Activated naive CD8-positive, alpha-beta T cell treated with anti-CD3 and anti-CD28 coated beads for 36 hours (primary cell): ENCODE results near the gene THAP7. TPM values are rescaled to one million over a fixed set of nuclear protein-coding genes. Genes with fewer than 3 reads are reported as not detected.
A peak's percentile ranks its signal among the peaks of the same experiment; 100 is the strongest.

ENCODE experiments used
- DNase-seq: peaks from one replicate; pipeline ENCODE4 v3.0.0; 2021
- H3K27ac Mint-ChIP-seq: one replicate; pipeline ENCODE4 v1.8.0; 2022; ENCODE audit warnings: mild to moderate bottlenecking, moderate library complexity, mixed read lengths
- H3K27me3 Mint-ChIP-seq: one replicate; pipeline ENCODE4 v1.8.0; 2022; ENCODE audit warnings: mild to moderate bottlenecking, mixed read lengths
- H3K36me3 Mint-ChIP-seq: one replicate; pipeline ENCODE4 v1.8.0; 2021; ENCODE audit warnings: mild to moderate bottlenecking, mixed read lengths
- H3K4me1 Mint-ChIP-seq: one replicate; pipeline ENCODE4 v1.8.0; 2021; ENCODE audit warnings: mixed read lengths
- H3K4me3 Mint-ChIP-seq: one replicate; pipeline ENCODE4 v1.8.0; 2022; ENCODE audit warnings: mild to moderate bottlenecking, moderate library complexity, mixed read lengths
- H3K9me3 Mint-ChIP-seq: one replicate; pipeline ENCODE4 v1.8.0; 2022; ENCODE audit warnings: mixed read lengths
- total RNA-seq, 2 experiments: library from RNA; stranded (reverse); gene quantifications; one replicate each; pipeline ENCODE4 v1.2.3, GENCODE V29; 2021

Gene THAP7
- total RNA-seq, 2 experiments from 2014 or later = 34.3 to 34.5 TPM

DNA sequence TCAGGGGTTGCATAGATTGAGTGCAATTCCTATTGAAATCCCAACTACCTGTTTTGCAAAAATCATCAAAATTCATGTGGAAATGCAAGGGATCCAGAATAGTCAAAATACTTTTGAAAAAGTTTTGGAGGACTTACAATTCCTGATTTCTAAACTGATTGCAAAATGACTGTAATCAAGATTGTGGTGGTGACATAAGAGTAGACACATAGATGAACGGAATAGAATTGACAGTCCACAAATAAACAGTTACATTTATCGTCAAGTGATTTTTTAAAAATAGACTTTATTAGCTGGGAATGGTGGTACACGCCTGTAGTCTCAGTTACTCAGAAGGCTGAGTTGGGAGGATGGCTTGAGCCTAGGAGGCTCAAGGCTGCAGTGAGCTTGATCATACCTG is 33.1 kb upstream of the THAP7 start:
- no peak overlapping the region for H3K27ac Mint-ChIP-seq
- H3K27me3 Mint-ChIP-seq = peaks cover 4% of the 10 kb centered on the region
- no peaks in the 10 kb centered on the region for H3K36me3 Mint-ChIP-seq
- peaks cover 8% of the 10 kb centered on the region for H3K4me1 Mint-ChIP-seq
- H3K9me3 Mint-ChIP-seq = no peaks in the 10 kb centered on the region
- H3K4me3 Mint-ChIP-seq = no peak overlapping the region
- DNase-seq = no peak

DNA sequence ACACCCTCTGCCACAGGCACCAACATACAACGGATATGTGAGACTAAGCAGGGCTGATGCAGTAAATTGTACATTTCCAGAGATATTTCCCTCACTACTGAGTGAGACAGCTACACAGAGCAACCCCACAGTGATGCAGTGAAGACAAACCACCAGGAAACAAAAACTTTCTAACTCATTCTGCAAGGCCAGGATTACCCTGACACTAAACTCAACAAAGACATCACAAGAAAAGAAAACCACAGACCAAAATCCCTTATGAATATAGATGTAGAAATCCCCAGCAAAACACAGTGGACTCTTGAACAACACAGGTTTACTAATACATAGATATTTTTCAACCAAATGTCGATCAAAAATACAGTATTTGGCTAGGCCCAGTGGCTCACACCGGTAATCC is 32.0 kb upstream of the THAP7 start:
- peaks cover 4% of the 10 kb centered on the region for H3K27me3 Mint-ChIP-seq
- DNase-seq = no peak
- H3K27ac Mint-ChIP-seq = no peak overlapping the region
- H3K36me3 Mint-ChIP-seq = no peaks in the 10 kb centered on the region
- no peaks in the 10 kb centered on the region for H3K9me3 Mint-ChIP-seq
- peaks cover 8% of the 10 kb centered on the region for H3K4me1 Mint-ChIP-seq
- H3K4me3 Mint-ChIP-seq = no peak overlapping the region

DNA sequence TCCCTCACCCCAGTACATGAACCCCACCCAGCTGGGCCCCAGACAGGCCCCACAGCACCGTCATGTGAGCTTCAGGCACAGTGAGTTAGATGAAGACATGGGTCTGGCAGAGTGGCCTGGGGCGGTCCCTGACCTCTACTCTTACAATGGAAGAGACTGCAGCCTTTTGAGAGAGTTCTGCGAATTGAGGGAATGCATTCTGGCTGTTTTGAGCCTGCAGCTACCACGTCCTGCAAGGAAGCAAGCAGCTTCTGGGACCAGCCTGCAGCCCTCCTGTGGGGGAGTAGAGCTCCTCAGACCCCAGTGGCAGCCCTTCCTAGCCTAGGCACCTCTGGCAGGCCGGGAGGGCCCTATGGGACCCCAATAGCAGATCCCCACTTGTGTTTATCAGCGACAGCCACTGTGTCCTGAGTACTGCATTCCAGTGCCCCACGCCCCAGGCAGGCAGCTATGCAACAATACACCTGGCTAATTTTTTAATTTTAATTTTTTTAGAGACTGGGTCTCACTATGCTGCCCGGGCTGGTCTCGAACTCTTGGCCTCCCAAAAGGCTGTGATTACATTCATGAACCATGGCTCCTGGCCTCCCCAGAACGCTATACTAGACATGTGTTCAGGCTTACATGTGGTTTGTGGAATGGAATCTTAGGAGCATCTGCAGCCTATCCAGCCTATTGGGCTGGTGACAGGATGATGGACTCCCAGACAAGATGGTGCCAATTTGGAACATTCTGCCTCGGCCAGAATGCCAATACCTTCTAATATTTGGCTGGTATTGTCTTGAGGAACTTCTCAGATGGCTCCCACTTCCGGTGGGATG is 31.2 kb upstream of the THAP7 start:
- peaks cover 4% of the 10 kb centered on the region for H3K27me3 Mint-ChIP-seq
- H3K9me3 Mint-ChIP-seq = no peaks in the 10 kb centered on the region
- no peak overlapping the region for H3K27ac Mint-ChIP-seq
- no peaks in the 10 kb centered on the region for H3K36me3 Mint-ChIP-seq
- no peak for DNase-seq
- peak overlapping the region; percentile 47 for H3K4me3 Mint-ChIP-seq
- peaks cover 8% of the 10 kb centered on the region for H3K4me1 Mint-ChIP-seq

DNA sequence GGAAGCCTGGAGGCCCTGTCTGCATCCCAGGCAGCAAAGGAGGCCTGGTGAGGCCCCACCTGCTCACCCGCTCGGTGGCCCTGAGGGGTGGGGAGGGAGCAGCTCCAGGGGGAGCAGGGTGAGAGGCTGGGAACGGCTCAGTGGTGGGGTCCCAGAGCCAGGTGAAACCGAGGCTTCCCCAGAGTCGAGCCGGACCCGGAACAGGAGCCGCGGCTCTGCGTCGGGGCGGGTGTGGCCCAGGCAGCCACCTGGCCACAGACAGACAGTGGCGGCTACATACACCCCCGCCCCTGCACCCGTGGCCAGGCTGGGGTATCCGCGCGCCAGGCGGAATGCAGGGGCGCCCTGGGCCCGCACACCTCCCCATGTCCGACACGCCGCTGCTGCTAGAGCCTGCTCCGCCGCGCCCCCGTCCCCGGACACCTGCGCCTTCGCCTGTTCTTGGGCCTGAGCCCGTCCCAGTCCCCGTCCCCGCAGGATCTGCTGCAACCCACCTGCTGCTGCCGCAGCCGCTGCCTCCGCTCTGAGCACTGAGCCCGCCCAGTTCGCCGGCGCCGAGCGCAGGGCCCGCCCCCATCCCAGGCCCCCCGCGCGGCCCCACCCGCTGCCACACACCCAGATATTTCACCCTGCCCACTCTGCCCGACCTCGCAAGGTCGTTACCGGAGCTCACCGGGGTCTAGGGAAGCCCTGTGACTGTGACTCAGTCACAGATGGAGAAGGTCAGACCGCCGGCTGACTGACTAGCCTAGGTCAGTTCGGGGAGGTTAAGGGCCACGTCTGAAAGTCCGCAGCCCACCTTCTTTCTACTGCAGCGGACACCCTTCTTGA is 30.3 kb upstream of the THAP7 start, which contains the start of gene SLC7A4:
Gene SLC7A4, minus strand, starts transcription at position 525 of the 831 bp plus-strand sequence. CDS start 749 bp downstream, outside the sequence.
- no peaks in the 10 kb centered on the region for H3K9me3 Mint-ChIP-seq
- H3K27me3 Mint-ChIP-seq = peaks cover 4% of the 10 kb centered on the region
- peak within 1 kb of the TSS; percentile 47 for H3K4me3 Mint-ChIP-seq
- no peaks in the 10 kb centered on the region for H3K36me3 Mint-ChIP-seq
- no peak within 1 kb of the TSS for H3K27ac Mint-ChIP-seq
- DNase-seq = peak; percentile 25
- H3K4me1 Mint-ChIP-seq = peaks cover 8% of the 10 kb centered on the region

DNA sequence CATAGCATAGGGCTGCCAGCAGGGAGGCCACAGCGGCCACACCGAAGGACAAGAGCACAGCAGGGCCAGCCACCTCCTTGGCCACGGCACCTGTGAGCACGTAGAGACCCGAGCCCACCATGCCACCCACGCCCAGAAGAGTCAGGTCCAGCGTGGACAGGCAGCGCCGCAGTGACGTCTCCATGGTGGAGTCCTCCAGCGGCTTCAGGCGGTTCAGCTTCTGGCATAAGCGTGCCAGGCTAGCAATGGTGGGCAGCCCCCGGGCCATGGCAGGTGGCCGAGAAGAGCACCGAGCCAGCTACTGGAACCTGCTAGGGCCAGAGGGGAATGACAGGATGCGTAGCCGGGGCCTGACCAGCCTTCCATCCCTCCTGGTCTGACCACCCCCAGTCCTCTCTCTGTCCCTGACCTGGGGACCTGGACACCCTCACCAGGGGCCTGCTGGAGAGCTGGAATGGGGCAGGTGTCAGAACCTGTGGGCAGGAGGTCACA is 29.7 kb upstream of the THAP7 start:
- Mint-ChIP-seq H3K27me3 (peaks cover 4% of the 10 kb centered on the region), H3K4me3 (peak overlapping the region; percentile 22), H3K27ac (no peak overlapping the region), H3K9me3 (no peaks in the 10 kb centered on the region), H3K4me1 (peaks cover 8% of the 10 kb centered on the region), H3K36me3 (no peaks in the 10 kb centered on the region)
- DNase-seq = no peak

DNA sequence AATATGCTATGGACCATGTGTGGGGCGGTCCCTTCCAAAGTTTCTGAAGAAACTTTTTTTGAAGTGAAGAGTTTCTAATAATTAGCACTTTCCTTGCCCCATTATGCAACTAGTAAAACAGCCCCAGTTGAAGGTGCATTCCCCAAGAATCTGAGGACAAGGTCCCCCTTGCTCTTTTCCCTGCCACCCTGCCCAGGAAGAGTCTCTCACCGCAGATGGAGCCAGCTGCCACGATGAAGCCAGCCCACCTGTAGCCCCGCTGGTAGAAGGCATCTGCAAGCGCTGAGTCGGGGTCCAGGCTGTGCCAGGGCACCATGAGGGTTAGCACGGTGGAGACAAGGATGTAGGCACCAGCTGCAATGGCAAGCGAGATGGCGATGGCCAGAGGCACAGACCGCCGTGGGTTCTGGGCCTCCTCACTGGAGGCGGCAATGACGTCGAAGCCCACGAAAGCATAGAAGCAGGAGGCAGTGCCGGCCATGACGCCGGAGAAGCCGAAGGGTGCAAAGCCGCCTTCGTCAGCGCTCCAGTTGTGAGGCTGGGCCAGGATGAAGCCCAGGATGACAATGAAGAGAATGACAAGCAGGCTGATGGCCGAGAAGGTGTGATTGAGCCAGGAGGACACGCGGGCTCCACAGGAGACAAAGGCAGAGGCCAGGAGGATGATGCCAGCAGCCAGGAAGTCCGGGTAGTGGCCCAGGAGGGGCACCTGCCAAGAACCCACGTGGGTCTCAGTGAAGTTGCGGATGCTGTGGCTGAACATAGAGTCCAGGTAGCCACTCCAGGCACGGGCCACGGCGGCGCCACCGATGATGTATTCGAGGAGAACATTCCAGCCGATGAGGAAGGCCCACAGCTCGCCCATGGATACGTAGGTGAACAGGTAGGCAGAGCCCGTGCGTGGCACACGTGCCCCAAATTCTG is 29.0 kb upstream of the THAP7 start:
- peaks cover 11% of the 10 kb centered on the region for H3K4me1 Mint-ChIP-seq
- no peak for DNase-seq
- no peaks in the 10 kb centered on the region for H3K36me3 Mint-ChIP-seq
- H3K4me3 Mint-ChIP-seq = peak overlapping the region; percentile 22
- no peaks in the 10 kb centered on the region for H3K9me3 Mint-ChIP-seq
- no peak overlapping the region for H3K27ac Mint-ChIP-seq
- peaks cover 4% of the 10 kb centered on the region for H3K27me3 Mint-ChIP-seq

DNA sequence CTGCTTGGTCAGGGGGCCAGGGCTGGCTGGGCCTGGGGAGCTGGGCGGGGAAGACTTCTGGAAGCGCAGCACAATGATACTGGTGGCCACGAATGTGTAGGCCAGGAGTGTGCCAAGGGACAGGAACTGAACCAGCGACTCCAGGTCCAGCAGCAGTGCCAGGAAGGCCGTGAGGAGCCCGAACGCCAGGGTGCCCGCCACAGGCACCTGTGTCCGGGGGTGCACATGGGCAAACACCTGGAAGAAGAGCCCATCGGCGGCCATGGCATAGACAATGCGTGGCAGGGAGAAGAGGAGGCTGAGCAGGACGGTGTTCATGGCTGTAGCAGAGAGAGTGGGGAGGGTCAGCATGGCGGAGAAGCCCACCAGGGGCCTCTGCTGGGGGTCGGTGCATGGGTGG is 28.1 kb upstream of the THAP7 start:
- Mint-ChIP-seq H3K4me3 (no peak overlapping the region), H3K9me3 (no peaks in the 10 kb centered on the region), H3K27ac (no peak overlapping the region), H3K27me3 (peaks cover 4% of the 10 kb centered on the region), H3K36me3 (no peaks in the 10 kb centered on the region), H3K4me1 (peaks cover 19% of the 10 kb centered on the region)
- no peak for DNase-seq

DNA sequence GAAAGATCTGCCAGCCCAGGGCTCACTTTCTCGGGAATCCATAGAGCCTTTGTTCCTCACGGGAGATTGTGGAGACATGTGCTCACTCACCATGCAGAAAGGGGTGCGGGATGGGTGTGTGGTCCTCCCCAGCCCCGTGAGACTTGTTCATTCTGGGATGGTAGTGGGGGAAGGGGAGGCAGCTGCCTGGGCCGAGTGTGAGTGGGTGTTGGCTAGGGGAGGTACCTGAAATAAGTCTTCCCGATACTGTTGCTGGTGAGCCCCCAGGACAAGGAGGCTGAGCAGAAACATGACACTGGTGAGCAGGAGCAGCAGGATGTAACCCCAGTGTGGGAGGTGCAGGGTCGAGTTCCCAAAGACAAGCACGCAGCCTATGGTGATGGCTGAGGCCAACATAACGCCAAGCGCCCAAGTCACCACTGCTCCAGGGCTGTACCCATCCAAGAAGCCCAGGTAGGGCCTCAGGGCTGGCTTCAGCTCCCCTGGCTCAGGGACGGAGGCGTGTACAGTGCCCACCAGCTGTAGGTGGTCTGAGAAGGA is 27.6 kb upstream of the THAP7 start:
- DNase-seq = no peak
- Mint-ChIP-seq H3K4me1 (peaks cover 21% of the 10 kb centered on the region), H3K36me3 (no peaks in the 10 kb centered on the region), H3K27me3 (peaks cover 4% of the 10 kb centered on the region), H3K27ac (no peak overlapping the region), H3K4me3 (no peak overlapping the region), H3K9me3 (no peaks in the 10 kb centered on the region)

DNA sequence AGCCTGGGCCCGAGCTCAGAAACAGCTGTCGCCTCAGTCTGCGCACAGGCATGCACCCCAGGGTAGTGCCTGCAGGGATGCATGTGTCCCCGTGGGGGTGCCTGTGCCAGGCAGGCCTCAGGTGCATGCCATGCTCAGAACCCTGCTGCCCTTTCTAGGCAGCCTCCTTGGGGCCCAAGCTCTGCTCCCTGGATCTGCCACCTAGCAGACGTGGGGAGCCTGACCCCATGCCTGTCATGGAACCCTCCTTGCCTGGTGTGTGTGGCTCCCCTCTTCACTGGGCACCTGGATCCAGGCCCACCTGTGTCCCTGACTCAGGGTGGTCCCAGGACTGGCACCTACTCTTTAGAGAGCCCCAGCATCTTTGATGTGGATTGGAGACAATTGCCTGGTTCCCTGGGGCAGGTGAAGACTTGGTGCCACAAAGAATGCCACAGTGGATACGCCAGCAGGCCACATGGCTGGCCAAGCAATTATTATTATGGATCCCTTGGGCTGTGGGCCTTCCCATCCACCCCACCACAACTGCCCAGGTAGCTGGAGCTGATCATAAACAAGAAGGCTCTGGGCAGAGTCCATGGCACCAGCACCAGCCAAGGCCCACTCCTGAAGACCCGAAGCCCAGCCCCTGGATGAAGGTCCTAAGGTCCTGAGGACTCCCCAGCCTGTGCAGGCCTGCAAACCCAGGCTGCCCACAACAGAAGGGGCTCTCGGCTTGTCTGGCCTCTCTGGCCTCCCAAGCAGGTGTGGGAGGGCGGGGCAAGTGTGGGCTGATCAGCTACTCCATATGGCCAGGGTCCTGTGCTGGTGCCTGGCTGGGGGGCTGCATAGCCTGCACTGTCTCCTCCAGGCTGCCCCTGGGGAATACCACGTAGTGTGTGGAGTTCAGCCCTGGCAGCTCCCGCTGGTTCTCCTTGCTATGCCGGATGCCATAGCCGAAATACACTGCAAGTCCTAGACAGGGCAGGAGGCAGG is 26.6 kb upstream of the THAP7 start:
- Mint-ChIP-seq H3K36me3 (no peaks in the 10 kb centered on the region), H3K27me3 (peaks cover 4% of the 10 kb centered on the region), H3K4me1 (peaks cover 19% of the 10 kb centered on the region), H3K9me3 (no peaks in the 10 kb centered on the region), H3K27ac (no peak overlapping the region), H3K4me3 (no peak overlapping the region)
- no peak for DNase-seq

DNA sequence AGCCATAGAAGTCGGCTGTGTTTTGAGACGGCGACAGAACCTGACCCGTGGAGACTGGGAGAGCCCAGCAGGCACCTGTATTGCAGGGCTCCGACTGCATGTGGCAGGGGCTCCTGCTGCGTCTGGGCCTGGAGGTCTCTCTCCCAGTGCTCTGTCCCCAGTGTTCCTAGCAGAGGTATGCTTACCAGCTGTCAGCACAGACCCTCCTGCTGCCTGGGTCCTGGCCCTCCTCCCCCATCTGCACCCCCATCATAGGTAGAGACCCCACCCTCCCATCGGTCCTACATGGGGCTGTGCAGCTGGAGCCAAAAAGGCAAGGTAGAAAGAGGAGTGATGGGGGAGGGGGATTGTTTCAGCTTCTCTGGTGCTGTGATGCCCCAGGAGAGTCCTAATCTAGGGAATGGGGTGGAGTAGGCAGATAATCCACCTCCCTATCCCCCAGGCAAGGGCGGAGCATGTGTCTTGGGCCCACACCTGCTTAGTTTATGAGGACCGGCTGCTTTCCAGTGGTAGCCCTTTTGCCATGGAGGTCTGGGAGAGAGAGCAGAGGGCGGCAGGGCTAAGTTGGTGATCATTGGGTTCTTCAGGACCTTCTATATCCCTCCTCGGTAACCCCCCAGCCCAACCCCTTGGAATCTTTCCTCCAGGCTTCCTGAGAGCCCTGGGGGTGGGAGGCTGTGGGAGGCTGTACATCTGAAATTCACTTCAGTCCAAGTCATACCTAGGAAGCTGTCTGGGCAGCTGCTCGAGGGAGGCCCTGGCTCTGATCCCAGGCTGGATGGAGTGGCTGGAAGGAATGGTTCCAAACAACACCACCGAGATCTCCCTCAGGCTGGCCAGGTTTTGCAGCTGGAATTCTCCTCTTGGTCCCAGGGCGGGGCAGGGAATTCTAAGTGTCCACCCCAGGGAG is 25.1 kb upstream of the THAP7 start:
- H3K27me3 Mint-ChIP-seq = peaks cover 4% of the 10 kb centered on the region
- H3K4me1 Mint-ChIP-seq = peaks cover 17% of the 10 kb centered on the region
- H3K4me3 Mint-ChIP-seq = no peak overlapping the region
- DNase-seq = no peak
- no peak overlapping the region for H3K27ac Mint-ChIP-seq
- H3K9me3 Mint-ChIP-seq = no peaks in the 10 kb centered on the region
- no peaks in the 10 kb centered on the region for H3K36me3 Mint-ChIP-seq

DNA sequence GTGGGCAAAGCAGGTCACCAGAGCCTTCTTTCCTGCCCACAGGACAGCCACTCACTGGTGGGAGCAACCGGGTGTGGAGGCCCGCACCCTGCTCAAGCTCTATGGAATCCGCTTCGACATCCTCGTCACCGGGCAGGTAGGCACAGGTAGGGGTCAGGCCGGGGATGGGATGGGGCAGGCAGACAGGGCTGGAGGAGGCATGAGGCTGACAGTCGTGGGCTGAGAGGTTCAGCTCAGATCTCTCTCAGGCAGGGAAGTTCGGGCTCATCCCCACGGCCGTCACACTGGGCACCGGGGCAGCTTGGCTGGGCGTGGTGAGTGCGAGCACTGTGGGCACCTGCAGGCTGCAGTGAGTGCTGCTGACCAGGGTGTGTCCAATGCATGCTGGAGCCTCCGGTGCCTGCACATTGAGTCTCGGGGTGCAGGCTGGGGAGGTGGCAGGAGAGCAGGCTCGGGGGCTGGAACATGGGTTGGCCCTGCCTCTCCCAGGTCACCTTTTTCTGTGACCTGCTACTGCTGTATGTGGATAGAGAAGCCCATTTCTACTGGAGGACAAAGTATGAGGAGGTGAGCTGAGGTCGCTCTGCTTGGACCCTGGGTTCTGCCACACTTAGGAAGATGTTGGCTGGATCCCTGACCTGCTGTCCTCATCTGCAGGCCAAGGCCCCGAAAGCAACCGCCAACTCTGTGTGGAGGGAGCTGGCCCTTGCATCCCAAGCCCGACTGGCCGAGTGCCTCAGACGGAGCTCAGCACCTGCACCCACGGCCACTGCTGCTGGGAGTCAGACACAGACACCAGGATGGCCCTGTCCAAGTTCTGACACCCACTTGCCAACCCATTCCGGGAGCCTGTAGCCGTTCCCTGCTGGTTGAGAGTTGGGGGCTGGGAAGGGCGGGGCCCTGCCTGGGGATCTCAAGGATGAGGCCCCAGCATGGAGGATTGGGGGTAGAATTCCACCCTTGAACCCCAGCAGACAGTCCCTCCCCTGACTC is 24.1 kb upstream of the THAP7 start:
- DNase-seq = no peak
- H3K4me1 Mint-ChIP-seq = peaks cover 19% of the 10 kb centered on the region
- H3K27ac Mint-ChIP-seq = no peak overlapping the region
- H3K9me3 Mint-ChIP-seq = no peaks in the 10 kb centered on the region
- H3K36me3 Mint-ChIP-seq = no peaks in the 10 kb centered on the region
- peaks cover 2% of the 10 kb centered on the region for H3K27me3 Mint-ChIP-seq
- H3K4me3 Mint-ChIP-seq = peak overlapping the region; percentile 47

DNA sequence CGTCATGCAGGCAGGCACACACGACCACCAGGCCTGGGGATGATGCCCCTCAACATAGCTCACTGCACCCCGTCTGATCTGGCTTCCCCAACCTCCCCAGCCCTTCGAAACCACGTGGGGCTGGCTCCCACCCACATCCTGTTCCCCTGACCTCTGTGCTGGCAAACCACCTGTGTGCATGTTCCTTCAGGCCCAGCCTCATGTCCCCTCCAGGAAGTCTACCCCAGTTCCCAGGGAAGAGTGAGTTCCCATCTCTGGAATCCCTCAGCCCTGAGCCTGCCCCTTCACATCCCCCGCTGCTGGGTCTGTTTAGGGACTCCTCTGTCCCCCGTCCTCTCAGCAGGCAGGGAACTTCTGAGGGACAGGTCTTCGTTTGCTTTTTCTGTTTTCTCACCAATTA is 23.3 kb upstream of the THAP7 start:
- no peaks in the 10 kb centered on the region for H3K9me3 Mint-ChIP-seq
- peak overlapping the region; percentile 75 for H3K27ac Mint-ChIP-seq
- H3K4me1 Mint-ChIP-seq = peaks cover 19% of the 10 kb centered on the region
- H3K36me3 Mint-ChIP-seq = no peaks in the 10 kb centered on the region
- peak; percentile 47 for DNase-seq
- H3K27me3 Mint-ChIP-seq = no peaks in the 10 kb centered on the region
- peak overlapping the region; percentile 47 for H3K4me3 Mint-ChIP-seq
